K562 (cell line): Measurements from ENCODE around the gene GRAMD1B. TPM values are rescaled to one million over a fixed set of nuclear protein-coding genes. Genes with fewer than 3 reads are reported as not detected.

Source experiments
- CBFA2T2 ChIP-seq: fragments of 450-650 bp; conservative IDR thresholded peaks from 2 replicates; pipeline ENCODE4 v1.6.1; 2017; ENCODE audit warnings: mild to moderate bottlenecking
- ETV1 ChIP-seq: fragments of 450-650 bp; conservative IDR thresholded peaks from 2 replicates; pipeline ENCODE4 v1.6.1; 2016; ENCODE audit warnings: missing genetic modification characterization, control low read depth, low read depth, missing compliant biosample characterization
- HDGF ChIP-seq: fragments of 450-650 bp; IDR thresholded peaks from 2 replicates; pipeline ENCODE4 v1.6.1; 2016
- NFATC3 ChIP-seq: fragments of 450-650 bp; IDR thresholded peaks from 2 replicates; pipeline ENCODE4 v1.6.1; 2017; ENCODE audit warnings: mild to moderate bottlenecking
- SIN3B ChIP-seq: fragments of 450-650 bp; IDR thresholded peaks from 2 replicates; pipeline ENCODE4 v1.6.1; 2017; ENCODE audit warnings: low read depth, mild to moderate bottlenecking, moderate library complexity
- SMARCB1 ChIP-seq: IDR thresholded peaks from 2 replicates; pipeline ENCODE4 v1.6.1; 2011; ENCODE audit warnings: improper control_type of control experiment, low read depth; ENCODE audit not compliant: insufficient read length
- TEAD2 ChIP-seq: fragments of 450-650 bp; IDR thresholded peaks from 2 replicates; pipeline ENCODE4 v1.6.1; 2016; ENCODE audit warnings: missing genetic modification characterization, control low read depth, missing compliant biosample characterization
- ZC3H8 ChIP-seq: fragments of 450-650 bp; IDR thresholded peaks from 2 replicates; pipeline ENCODE4 v1.6.1; 2017
- ZNF280B ChIP-seq: fragments of 250-450 bp; sonication (Bioruptor Pico); IDR thresholded peaks from 2 replicates; pipeline ENCODE4 v1.5.1; 2021; ENCODE audit warnings: mild to moderate bottlenecking
- ZNF695 ChIP-seq: fragments of 450-650 bp; formaldehyde crosslinking; IDR thresholded peaks from 2 replicates; pipeline ENCODE4 v1.4.0; 2020; ENCODE audit warnings: mild to moderate bottlenecking, moderate library complexity
- ZNF830 ChIP-seq: fragments of 250-450 bp; sonication (Bioruptor Pico); IDR thresholded peaks from 2 replicates; pipeline ENCODE4 v1.5.0; 2021; ENCODE audit warnings: mild to moderate bottlenecking
- polyA plus RNA-seq, 8 experiments: library from polyadenylated mRNA; depleted of rRNA in 4 of 8; stranded (reverse) in 5 of 8; unstranded in 3 of 8; fragments of >200 nt; fragmentation: Nextera tagmentation in 2 of 8; fragmentation: Illumina TruSeq in 1 of 8; extraction: Ambion mirVana in 2 of 8; extraction: Trizol in 1 of 8; gene quantifications; 2 replicates each; pipeline versions ENCODE4 v1.2.1 to v1.2.3, GENCODE V29; 2011 to 2014; ENCODE audit warnings: inconsistent platforms in 1 of 8, missing spikeins in 1 of 8
- total RNA-seq, 7 experiments: library from RNA; depleted of rRNA in 6 of 7; stranded (reverse); fragments of >200 nt in 6 of 7; fragmentation: Illumina TruSeq in 2 of 7; extraction: Trizol in 2 of 7; gene quantifications; 2 replicates each; pipeline versions ENCODE4 v1.2.1 to v1.2.3, GENCODE V29; 2011 to 2021; ENCODE audit warnings: low replicate concordance in 1 of 7
- TF ChIP-seq, protein P1 (sequence below): sonication (generic); formaldehyde crosslinking; IDR thresholded peaks from 2 replicates; pipeline ENCODE4 v1.9.0; 2022; ENCODE audit warnings: mild to moderate bottlenecking, missing genetic modification reagents

Gene GRAMD1B
- total and polyA plus RNA-seq, 9 of the 15 experiments (the other 6 are each of a cell fraction or from before 2014, with no cell fraction given), result 0.31 TPM; not detected in 8

- TF ChIP-seq ZNF280B, result no peak
- TF ChIP-seq HDGF, result no peak
- no peak for TF ChIP-seq ZNF695 (CRISPR knock-in tag)
- no peak for TF ChIP-seq NFATC3
- TF ChIP-seq SIN3B, result no peak
- no peak for TF ChIP-seq ZC3H8
- TF ChIP-seq ZNF830 (CRISPR knock-in tag), result no peak
- TF ChIP-seq SMARCB1, result no peak
- TF ChIP-seq TEAD2, result no peak
- TF ChIP-seq CBFA2T2, result no peak
- TF ChIP-seq, protein P1, sequence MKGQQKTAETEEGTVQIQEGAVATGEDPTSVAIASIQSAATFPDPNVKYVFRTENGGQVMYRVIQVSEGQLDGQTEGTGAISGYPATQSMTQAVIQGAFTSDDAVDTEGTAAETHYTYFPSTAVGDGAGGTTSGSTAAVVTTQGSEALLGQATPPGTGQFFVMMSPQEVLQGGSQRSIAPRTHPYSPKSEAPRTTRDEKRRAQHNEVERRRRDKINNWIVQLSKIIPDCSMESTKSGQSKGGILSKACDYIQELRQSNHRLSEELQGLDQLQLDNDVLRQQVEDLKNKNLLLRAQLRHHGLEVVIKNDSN (CRISPR knock-in tag), result no peak
- TF ChIP-seq ETV1 (tag), result peak; percentile 45
These were observed 48.4 kb downstream of the GRAMD1B start (continued) for GRCh38 chr11:123478352-123478987.
